ENCODE results near the gene PIP5KL1. TPM values are rescaled to one million over a fixed set of nuclear protein-coding genes. Genes with fewer than 3 reads are reported as not detected.

Gene PIP5KL1
- 2.6 and 2.9 TPM in 2 replicates for total RNA-seq
- long read RNA-seq: 0 reads

- peak; percentile 34 for TF ChIP-seq CTCF (IDR thresholded peaks at IDR 0.05)
- Mint-ChIP-seq H3K36me3 (ENCODE audit: unreplicated experiment) (no peaks in the 10 kb centered on the region), H3K27ac (ENCODE audit: unreplicated experiment) (peak within 1 kb of the TSS; percentile 89), H3K9me3 (ENCODE audit: unreplicated experiment) (no peaks in the 10 kb centered on the region), H3K4me1 (ENCODE audit: unreplicated experiment) (peaks cover 30% of the 10 kb centered on the region), H3K4me3 (ENCODE audit: unreplicated experiment) (peak within 1 kb of the TSS; percentile 73), H3K27me3 (ENCODE audit: unreplicated experiment) (no peaks in the 10 kb centered on the region)
- peak; percentile 95 for DNase-seq (ENCODE audit: extremely low spot score, unreplicated experiment)
Observed at GRCh38 chr9:127930231-127931091, at the start of gene PIP5KL1. TSS of gene PIP5KL1 (minus strand) at chr9:127930777. CDS start at chr9:127930752, 25 bp downstream.

GRCh38 chr9:127980060-127980705 lies 49.6 kb upstream of the PIP5KL1 start:
- Mint-ChIP-seq H3K27me3 (ENCODE audit: unreplicated experiment) (no peaks in the 10 kb centered on the region), H3K4me1 (ENCODE audit: unreplicated experiment) (peaks cover 49% of the 10 kb centered on the region), H3K27ac (ENCODE audit: unreplicated experiment) (peak overlapping the region; percentile 77), H3K36me3 (ENCODE audit: unreplicated experiment) (no peaks in the 10 kb centered on the region), H3K4me3 (ENCODE audit: unreplicated experiment) (peak overlapping the region; percentile 92), H3K9me3 (ENCODE audit: unreplicated experiment) (no peaks in the 10 kb centered on the region)
- DNase-seq (ENCODE audit: extremely low spot score, unreplicated experiment): no peak
- TF ChIP-seq CTCF (IDR thresholded peaks at IDR 0.05): no peak

GRCh38 chr9:127979333-127980059 lies 48.9 kb upstream of the PIP5KL1 start:
- DNase-seq (ENCODE audit: extremely low spot score, unreplicated experiment): no peak

GRCh38 chr9:127979015-127979332 lies 48.4 kb upstream of the PIP5KL1 start:
- DNase-seq (ENCODE audit: extremely low spot score, unreplicated experiment): no peak
- peak overlapping the region; percentile 92 for H3K4me3 Mint-ChIP-seq (ENCODE audit: unreplicated experiment)
- no peaks in the 10 kb centered on the region for H3K27me3 Mint-ChIP-seq (ENCODE audit: unreplicated experiment)
- peaks cover 61% of the 10 kb centered on the region for H3K4me1 Mint-ChIP-seq (ENCODE audit: unreplicated experiment)
- H3K9me3 Mint-ChIP-seq (ENCODE audit: unreplicated experiment): no peaks in the 10 kb centered on the region
- H3K27ac Mint-ChIP-seq (ENCODE audit: unreplicated experiment): peak overlapping the region; percentile 77
- no peaks in the 10 kb centered on the region for H3K36me3 Mint-ChIP-seq (ENCODE audit: unreplicated experiment)
- TF ChIP-seq CTCF (IDR thresholded peaks at IDR 0.05): no peak

More at GRCh38 chr9:127979333-127980059, 48.9 kb upstream of the PIP5KL1 start:
- peak overlapping the region; percentile 92 for H3K4me3 Mint-ChIP-seq (ENCODE audit: unreplicated experiment)
- peak overlapping the region; percentile 77 for H3K27ac Mint-ChIP-seq (ENCODE audit: unreplicated experiment)
- no peaks in the 10 kb centered on the region for H3K36me3 Mint-ChIP-seq (ENCODE audit: unreplicated experiment)
- no peak for TF ChIP-seq CTCF (IDR thresholded peaks at IDR 0.05)
- no peaks in the 10 kb centered on the region for H3K27me3 Mint-ChIP-seq (ENCODE audit: unreplicated experiment)
- H3K9me3 Mint-ChIP-seq (ENCODE audit: unreplicated experiment): no peaks in the 10 kb centered on the region
- H3K4me1 Mint-ChIP-seq (ENCODE audit: unreplicated experiment): peaks cover 56% of the 10 kb centered on the region
